NT2/D1 (cell line): ENCODE measurements around the gene ACADS.

Experiments
- DNase-seq: peaks from one replicate; pipeline ENCODE4 v3.0.0-alpha.2; 2011; ENCODE audit warnings: low read depth, low spot score
- H3K27me3 ChIP-seq: 2 replicates; pipeline ENCODE4 v1.6.0; 2011; ENCODE audit warnings: mild to moderate bottlenecking; ENCODE audit not compliant: insufficient read length, insufficient read depth
- H3K36me3 ChIP-seq: 2 replicates; pipeline ENCODE4 v1.6.1; 2011; ENCODE audit warnings: mild to moderate bottlenecking, low read length, mixed read lengths; ENCODE audit not compliant: insufficient read depth, insufficient read length
- H3K4me1 ChIP-seq: 2 replicates; pipeline ENCODE4 v1.5.1; 2011; ENCODE audit not compliant: insufficient read depth, insufficient read length
- H3K4me3 ChIP-seq: 2 replicates; pipeline ENCODE4 v1.5.1; 2011; ENCODE audit warnings: low read depth; ENCODE audit not compliant: insufficient read length
- H3K9ac ChIP-seq: 2 replicates; pipeline ENCODE4 v1.6.0; 2011; ENCODE audit warnings: low read depth; ENCODE audit not compliant: insufficient read length
- H3K9me3 ChIP-seq: 2 replicates; pipeline ENCODE4 v1.5.1; 2011; ENCODE audit warnings: mild to moderate bottlenecking, low read length; ENCODE audit not compliant: insufficient read depth
- SUZ12 ChIP-seq: IDR thresholded peaks from 2 replicates; pipeline ENCODE4 v1.6.1; 2011; ENCODE audit not compliant: insufficient read length, insufficient read depth; ENCODE audit errors: extremely low read depth
- YY1 ChIP-seq: IDR thresholded peaks from 2 replicates; pipeline ENCODE4 v1.6.1; 2011; ENCODE audit not compliant: insufficient read length, insufficient read depth
- ZNF274 ChIP-seq: IDR thresholded peaks from 2 replicates; pipeline ENCODE4 v1.6.1; 2011; ENCODE audit warnings: mild to moderate bottlenecking, low read depth, low read length

Gene ACADS

GRCh38 chr12:120733574-120733973, 7.9 kb downstream of the ACADS start:
- H3K9ac ChIP-seq: no peak overlapping the region
- peaks cover 5% of the 10 kb centered on the region; the same call in 1 of the 2 replicates for H3K9me3 ChIP-seq
- peaks cover 2% of the 10 kb centered on the region for H3K4me1 ChIP-seq
- DNase-seq: no peak
- TF ChIP-seq YY1 (no peak), SUZ12 (no peak), ZNF274 (no peak)
- no peaks in the 10 kb centered on the region for H3K27me3 ChIP-seq
- peaks cover 11% of the 10 kb centered on the region for H3K36me3 ChIP-seq
- no peak overlapping the region for H3K4me3 ChIP-seq

GRCh38 chr12:120734210-120734609, 8.6 kb downstream of the ACADS start:
- Histone ChIP-seq H3K9ac (no peak overlapping the region), H3K4me1 (peaks cover 2% of the 10 kb centered on the region), H3K9me3 (peaks cover 5% of the 10 kb centered on the region; the same call in 1 of the 2 replicates), H3K27me3 (no peaks in the 10 kb centered on the region), H3K36me3 (peaks cover 13% of the 10 kb centered on the region), H3K4me3 (no peak overlapping the region)
- TF ChIP-seq YY1 (no peak), ZNF274 (no peak), SUZ12 (no peak)
- DNase-seq: no peak

- no peaks in the 10 kb centered on the region for H3K27me3 ChIP-seq
- H3K36me3 ChIP-seq: peaks cover 13% of the 10 kb centered on the region
- no peak overlapping the region for H3K9ac ChIP-seq
- H3K4me3 ChIP-seq: no peak overlapping the region
- no peak for TF ChIP-seq SUZ12
- no peak for TF ChIP-seq ZNF274
- TF ChIP-seq YY1: no peak
- DNase-seq: no peak
- peaks cover 5% of the 10 kb centered on the region; the same call in 1 of the 2 replicates for H3K9me3 ChIP-seq
- H3K4me1 ChIP-seq: peaks cover 2% of the 10 kb centered on the region
These were observed 9.6 kb downstream of the ACADS start for GRCh38 chr12:120735181-120735580.

- H3K27me3 ChIP-seq: no peaks in the 10 kb centered on the region
These were observed 11.0 kb downstream of the ACADS start for GRCh38 chr12:120736404-120737331.

GRCh38 chr12:120737557-120738251, 12.1 kb downstream of the ACADS start:
- H3K27me3 ChIP-seq: no peaks in the 10 kb centered on the region
- H3K9me3 ChIP-seq: peaks cover 5% of the 10 kb centered on the region; the same call in 1 of the 2 replicates
- H3K4me1 ChIP-seq: peaks cover 4% of the 10 kb centered on the region
- H3K36me3 ChIP-seq: peaks cover 7% of the 10 kb centered on the region
- no peak for TF ChIP-seq SUZ12
- no peak for TF ChIP-seq ZNF274
- TF ChIP-seq YY1: no peak
- H3K9ac ChIP-seq: peak overlapping the region; percentile 0
- H3K4me3 ChIP-seq: no peak overlapping the region
- no peak for DNase-seq

More at GRCh38 chr12:120736404-120737331, 11.0 kb downstream of the ACADS start:
- TF ChIP-seq SUZ12 (no peak), YY1 (no peak), ZNF274 (no peak)
- H3K4me1 ChIP-seq: peaks cover 4% of the 10 kb centered on the region
- DNase-seq: no peak
- peaks cover 7% of the 10 kb centered on the region for H3K36me3 ChIP-seq
- H3K4me3 ChIP-seq: no peak overlapping the region
- H3K9ac ChIP-seq: peak overlapping the region; percentile 0
- peaks cover 5% of the 10 kb centered on the region; the same call in 1 of the 2 replicates for H3K9me3 ChIP-seq

- peaks cover 7% of the 10 kb centered on the region for H3K36me3 ChIP-seq
- peaks cover 4% of the 10 kb centered on the region for H3K4me1 ChIP-seq
- TF ChIP-seq SUZ12: no peak
- no peak for TF ChIP-seq ZNF274
- TF ChIP-seq YY1: no peak
- no peak overlapping the region for H3K4me3 ChIP-seq
- DNase-seq: no peak
- no peaks in the 10 kb centered on the region for H3K27me3 ChIP-seq
- peaks cover under 1% of the 10 kb centered on the region; the same call in 1 of the 2 replicates for H3K9me3 ChIP-seq
- H3K9ac ChIP-seq: no peak overlapping the region
These were observed 12.8 kb downstream of the ACADS start for GRCh38 chr12:120738252-120739030.
